ENCODE data around the gene MICOS13. TPM values are rescaled to one million over a fixed set of nuclear protein-coding genes. Genes with fewer than 3 reads are reported as not detected.

MICOS13 gene
- total RNA-seq, 1 donor from 2014 or later, result 25.6 TPM

GRCh38 chr19:5718579-5719273 lies 38.4 kb upstream of the MICOS13 start:
- peak overlapping the region; percentile 90 for H3K27ac Mint-ChIP-seq (ENCODE audit: unreplicated experiment)
- H3K4me3 Mint-ChIP-seq, result peak overlapping the region; percentile 97
- no peaks in the 10 kb centered on the region for H3K9me3 Mint-ChIP-seq
- TF ChIP-seq CTCF (conservative IDR thresholded peaks at IDR 0.05), result no peak
- no peak for DNase-seq (ENCODE audit: low read depth, low spot score)
- H3K27me3 Mint-ChIP-seq (ENCODE audit: low read depth), result no peaks in the 10 kb centered on the region
- peaks cover 13% of the 10 kb centered on the region for H3K4me1 Mint-ChIP-seq
- no peaks in the 10 kb centered on the region for H3K36me3 Mint-ChIP-seq (ENCODE audit: low read depth)

- H3K9me3 Mint-ChIP-seq, result no peaks in the 10 kb centered on the region
Measured at GRCh38 chr19:5718037-5718578, 37.8 kb upstream of the MICOS13 start.

GRCh38 chr19:5717215-5717935 lies 37.1 kb upstream of the MICOS13 start:
- H3K4me3 Mint-ChIP-seq, result peak overlapping the region; percentile 84
- no peaks in the 10 kb centered on the region for H3K27me3 Mint-ChIP-seq (ENCODE audit: low read depth)
- DNase-seq (ENCODE audit: low read depth, low spot score), result no peak
- no peak for TF ChIP-seq CTCF (conservative IDR thresholded peaks at IDR 0.05)
- H3K4me1 Mint-ChIP-seq, result peaks cover 13% of the 10 kb centered on the region
- H3K9me3 Mint-ChIP-seq, result no peaks in the 10 kb centered on the region
- H3K36me3 Mint-ChIP-seq (ENCODE audit: low read depth), result no peaks in the 10 kb centered on the region
- H3K27ac Mint-ChIP-seq (ENCODE audit: unreplicated experiment), result no peak overlapping the region

More at GRCh38 chr19:5718037-5718578, 37.8 kb upstream of the MICOS13 start:
- no peak for TF ChIP-seq CTCF (conservative IDR thresholded peaks at IDR 0.05)
- Mint-ChIP-seq H3K27ac (ENCODE audit: unreplicated experiment) (no peak overlapping the region), H3K4me1 (peaks cover 13% of the 10 kb centered on the region), H3K4me3 (peak overlapping the region; percentile 97), H3K36me3 (ENCODE audit: low read depth) (no peaks in the 10 kb centered on the region), H3K27me3 (ENCODE audit: low read depth) (no peaks in the 10 kb centered on the region)
- DNase-seq (ENCODE audit: low read depth, low spot score), result no peak

GRCh38 chr19:5714816-5715215 lies 34.5 kb upstream of the MICOS13 start:
- Mint-ChIP-seq H3K27me3 (ENCODE audit: low read depth) (no peaks in the 10 kb centered on the region), H3K4me3 (no peak overlapping the region), H3K4me1 (peaks cover 13% of the 10 kb centered on the region), H3K9me3 (no peaks in the 10 kb centered on the region), H3K36me3 (ENCODE audit: low read depth) (no peaks in the 10 kb centered on the region), H3K27ac (ENCODE audit: unreplicated experiment) (no peak overlapping the region)
- DNase-seq (ENCODE audit: low read depth, low spot score), result no peak
- TF ChIP-seq CTCF (conservative IDR thresholded peaks at IDR 0.05), result no peak

- Mint-ChIP-seq H3K4me1 (peaks cover 3% of the 10 kb centered on the region), H3K27ac (ENCODE audit: unreplicated experiment) (no peak overlapping the region), H3K4me3 (no peak overlapping the region), H3K9me3 (no peaks in the 10 kb centered on the region), H3K36me3 (ENCODE audit: low read depth) (no peaks in the 10 kb centered on the region), H3K27me3 (ENCODE audit: low read depth) (no peaks in the 10 kb centered on the region)
- no peak for DNase-seq (ENCODE audit: low read depth, low spot score)
- TF ChIP-seq CTCF (conservative IDR thresholded peaks at IDR 0.05), result no peak
Measured at GRCh38 chr19:5713228-5713627, 32.9 kb upstream of the MICOS13 start.
